K562 (cell line): ENCODE measurements around the gene ITGA2B. TPM values are rescaled to one million over a fixed set of nuclear protein-coding genes. Genes with fewer than 3 reads are reported as not detected.
A peak's percentile ranks its signal among the peaks of the same experiment; 100 is the strongest.

Experiments used
- ATAC-seq: fragments of 200-7000 bp; cut with Tn5 transposase; 3 replicates; pipeline ENCODE4 v1.9.1; 2020; ENCODE audit warnings: moderate library complexity
- BruUV-seq: library from RNA; stranded (reverse); fragments of 400-500 nt; replicated peaks from 2 replicates; lab custom pipeline; 2021; lab: Mats Ljungman, UMichigan
- CTCF ChIA-PET: fragments of 300-600 bp; formaldehyde crosslinking; extraction: SDS; loops from one replicate; lab custom pipeline; 2021; ENCODE audit warnings: low intra/inter-chr PET ratio; lab: Yijun Ruan, JAX
- POLR2A ChIA-PET: fragments of 300-600, 350-650 bp; sonication (Branson Sonifier 250); formaldehyde crosslinking; extraction: SDS; loops from one replicate; lab custom pipeline; 2021; ENCODE audit warnings: antibody characterized with exemption, inconsistent platforms; lab: Yijun Ruan, JAX
- DNase-seq, 4 experiments: peaks; one replicate each; pipeline versions ENCODE4 v3.0.0 to v3.0.0-alpha.2; 2011 to 2018; ENCODE audit warnings: low spot score in 3 of 4, mixed read lengths in 3 of 4; ENCODE audit errors: extremely low read depth in 1 of 4
- FAIRE-seq: peaks from 2 replicates; lab custom pipeline; 2011; peaks lifted over from hg19 to GRCh38; lab: Jason Lieb, UNC
- H2AFZ ChIP-seq: 2 replicates; pipeline ENCODE4 v1.6.0; 2011; ENCODE audit warnings: low read depth, low read length, control low read depth, inconsistent platforms
- H3K27ac ChIP-seq: fragments of 200-600 bp; 3 replicates; pipeline ENCODE4 v1.8.0; 2011; ENCODE audit warnings: low read depth, mild to moderate bottlenecking, control low read depth, inconsistent platforms, low read length, moderate library complexity, mixed read lengths; ENCODE audit errors: extremely low read depth
- H3K27me3 ChIP-seq, 2 experiments: fragments of 300-600 bp in 1 of 2; 2 replicates in 1 of 2; 3 replicates in 1 of 2; pipeline versions ENCODE4 v1.6.0 to v1.8.0; 2011; ENCODE audit warnings: inconsistent platforms in 2 of 2, low read length in 2 of 2, mild to moderate bottlenecking in 1 of 2, mixed read lengths in 1 of 2, moderate library complexity in 1 of 2; ENCODE audit not compliant: control insufficient read depth in 2 of 2, insufficient read depth in 2 of 2
- H3K36me3 ChIP-seq: fragments of 300-600 bp; 3 replicates; pipeline ENCODE4 v1.8.0; 2011; ENCODE audit warnings: mild to moderate bottlenecking, low read length, inconsistent platforms; ENCODE audit not compliant: control insufficient read depth, insufficient read depth
- H3K4me1 ChIP-seq, 2 experiments: fragments of 200-600 bp in 1 of 2; replicated peaks in 1 of 2; 2 replicates in 1 of 2; 3 replicates in 1 of 2; pipeline versions ENCODE4 v1.5.1 to v1.8.0; 2011; ENCODE audit warnings: inconsistent platforms in 2 of 2, low read length in 2 of 2, mild to moderate bottlenecking in 1 of 2, mixed read lengths in 1 of 2, moderate library complexity in 1 of 2; ENCODE audit not compliant: control insufficient read depth in 2 of 2, insufficient read depth in 2 of 2
- H3K4me2 ChIP-seq: 2 replicates; pipeline ENCODE4 v1.6.1; 2011; ENCODE audit warnings: low read length, control low read depth, inconsistent platforms, mixed read lengths; ENCODE audit not compliant: insufficient read depth
- H3K4me3 ChIP-seq: fragments of 200-600 bp; sonication (generic), shearing (Covaris generic); 2 replicates; pipeline ENCODE4 v1.5.1; 2016; ENCODE audit warnings: control low read depth, inconsistent platforms
- H3K79me2 ChIP-seq: fragments of 200-600 bp; 3 replicates; pipeline ENCODE4 v1.8.0; 2011; ENCODE audit warnings: low read length, inconsistent platforms; ENCODE audit not compliant: control insufficient read depth, insufficient read depth
- H3K9ac ChIP-seq, 2 experiments: 2 replicates each; pipeline versions ENCODE4 v1.6.0 to v1.6.1; 2011; ENCODE audit warnings: low read depth in 2 of 2, low read length in 2 of 2, control low read depth in 1 of 2, inconsistent platforms in 1 of 2, mild to moderate bottlenecking in 1 of 2, mixed read lengths in 1 of 2; ENCODE audit not compliant: insufficient read depth in 1 of 2
- H3K9me1 ChIP-seq: one replicate; pipeline ENCODE4 v1.6.0; 2011; ENCODE audit warnings: inconsistent platforms, mild to moderate bottlenecking, low read length, moderate library complexity; ENCODE audit not compliant: control insufficient read depth, insufficient read depth
- H3K9me3 ChIP-seq: replicated peaks from 2 replicates; pipeline ENCODE4 v1.5.1; 2011; ENCODE audit warnings: low read depth, low read length, inconsistent platforms; ENCODE audit not compliant: control insufficient read depth, insufficient read depth
- H4K20me1 ChIP-seq: replicated peaks from 2 replicates; pipeline ENCODE4 v1.6.1; 2011; ENCODE audit warnings: low read length, inconsistent platforms, mixed read lengths; ENCODE audit not compliant: control insufficient read depth, insufficient read depth
- CBFB ChIP-seq: sonication (generic); formaldehyde crosslinking; IDR thresholded peaks from 2 replicates; pipeline ENCODE4 v1.4.0; 2020; ENCODE audit warnings: mild to moderate bottlenecking, missing genetic modification reagents
- MNT ChIP-seq, 2 experiments: fragments of 450-650 bp; conservative IDR thresholded peaks; 2 replicates each; pipeline ENCODE4 v1.6.1; 2017; ENCODE audit warnings: mild to moderate bottlenecking in 2 of 2, moderate library complexity in 2 of 2
- PHTF2 ChIP-seq: fragments of 250-450 bp; sonication (Bioruptor Pico); IDR thresholded peaks from 2 replicates; pipeline ENCODE4 v1.5.0; 2021; ENCODE audit warnings: mild to moderate bottlenecking
- POLR2H ChIP-seq: IDR thresholded peaks from 2 replicates; pipeline ENCODE4 v1.6.1; 2016; ENCODE audit warnings: missing genetic modification characterization, low read depth, mild to moderate bottlenecking, control low read depth, missing compliant biosample characterization, moderate library complexity
- SIRT6 ChIP-seq: IDR thresholded peaks from one replicate; pipeline ENCODE4 v1.6.1; 2012; ENCODE audit warnings: low read depth, mild to moderate bottlenecking, control low read depth, inconsistent platforms, low read length, moderate library complexity
- TCF3 ChIP-seq: sonication (generic); formaldehyde crosslinking; IDR thresholded peaks from 2 replicates; pipeline ENCODE4 v1.4.0; 2020; ENCODE audit warnings: mild to moderate bottlenecking, missing genetic modification reagents
- TCF7 ChIP-seq: sonication (generic); IDR thresholded peaks from 2 replicates; pipeline ENCODE4 v1.6.1; 2016; ENCODE audit warnings: antibody characterized with exemption, borderline replicate concordance
- TRIM28 ChIP-seq: fragments of 450-650 bp; IDR thresholded peaks from 2 replicates; pipeline ENCODE4 v1.6.1; 2017
- ZC3H8 ChIP-seq: fragments of 450-650 bp; IDR thresholded peaks from 2 replicates; pipeline ENCODE4 v1.6.1; 2017
- ZFX ChIP-seq: sonication (generic); formaldehyde crosslinking; IDR thresholded peaks from 2 replicates; pipeline ENCODE4 v1.8.0; 2022; ENCODE audit warnings: mild to moderate bottlenecking, missing genetic modification reagents, moderate library complexity
- ZNF175 ChIP-seq: fragments of 200-800 bp; sonication (Bioruptor generic); IDR thresholded peaks from 2 replicates; pipeline ENCODE4 v1.6.1; 2016; ENCODE audit warnings: low read depth, mild to moderate bottlenecking, missing genetic modification characterization, missing compliant biosample characterization
- ZNF551 ChIP-seq: fragments of 250-450 bp; sonication (Bioruptor Pico); IDR thresholded peaks from 2 replicates; pipeline ENCODE4 v1.5.0; 2021; ENCODE audit warnings: mild to moderate bottlenecking, moderate library complexity
- ZNF696 ChIP-seq: fragments of 250-450 bp; sonication (Bioruptor Pico); conservative IDR thresholded peaks from 2 replicates; pipeline ENCODE4 v1.4.0; 2020; ENCODE audit warnings: mild to moderate bottlenecking, moderate library complexity
- WGBS: fragments of 100-300 bp; shearing (Covaris generic); methylation state at CpG from one replicate; pipeline ENCODE4 v1.1.6; 2016; ENCODE audit warnings: low coverage, mixed read lengths; ENCODE audit not compliant: insufficient coverage; ENCODE audit errors: missing lambda C conversion rate; 5-methylcytosine and 5-hydroxymethylcytosine counted together
- in situ Hi-C: fragments of 300-500 bp; cut with MboI; formaldehyde crosslinking; loops from 4 replicates; pipeline ENCODE4 v1.15.0; 2018; ENCODE audit warnings: inconsistent platforms, mixed read lengths
- intact Hi-C: fragments of 100-400 bp; cut with micrococcal nuclease; formaldehyde crosslinking; loops from 2 replicates; pipeline ENCODE4 v1.14.2; 2022
- polyA plus RNA-seq, 8 experiments: library from polyadenylated mRNA; depleted of rRNA in 4 of 8; stranded (reverse) in 5 of 8; unstranded in 3 of 8; fragments of >200 nt; fragmentation: Nextera tagmentation in 2 of 8; fragmentation: Illumina TruSeq in 1 of 8; extraction: Ambion mirVana in 2 of 8; extraction: Trizol in 1 of 8; gene quantifications; 2 replicates each; pipeline versions ENCODE4 v1.2.1 to v1.2.3, GENCODE V29; 2011 to 2014; ENCODE audit warnings: inconsistent platforms in 1 of 8, missing spikeins in 1 of 8
- total RNA-seq, 7 experiments: library from RNA; depleted of rRNA in 6 of 7; stranded (reverse); fragments of >200 nt in 6 of 7; fragmentation: Illumina TruSeq in 2 of 7; extraction: Trizol in 2 of 7; gene quantifications; 2 replicates each; pipeline versions ENCODE4 v1.2.1 to v1.2.3, GENCODE V29; 2011 to 2021; ENCODE audit warnings: low replicate concordance in 1 of 7
- TF ChIP-seq, protein P1 (sequence below): fragments of 450-650 bp; IDR thresholded peaks from 2 replicates; pipeline ENCODE4 v1.6.1; 2017; ENCODE audit warnings: antibody characterized with exemption
- TF ChIP-seq, protein P2 (sequence below): fragments of 250-450 bp; sonication (Bioruptor Pico); IDR thresholded peaks from 2 replicates; pipeline ENCODE4 v1.5.0; 2022; ENCODE audit warnings: mild to moderate bottlenecking
- TF ChIP-seq, protein P3 (sequence below): sonication (generic); formaldehyde crosslinking; IDR thresholded peaks from 2 replicates; pipeline ENCODE4 v1.9.0; 2022; ENCODE audit warnings: mild to moderate bottlenecking, missing genetic modification reagents
- TF ChIP-seq, protein P4 (sequence below): fragments of 450-650 bp; IDR thresholded peaks from 2 replicates; pipeline ENCODE4 v1.6.1; 2016

The ITGA2B gene
- total and polyA plus RNA-seq, 9 of the 15 experiments (the other 6 are each of a cell fraction or from before 2014, with no cell fraction given): 1.1 to 26.4 (median 5.6) TPM

DNA sequence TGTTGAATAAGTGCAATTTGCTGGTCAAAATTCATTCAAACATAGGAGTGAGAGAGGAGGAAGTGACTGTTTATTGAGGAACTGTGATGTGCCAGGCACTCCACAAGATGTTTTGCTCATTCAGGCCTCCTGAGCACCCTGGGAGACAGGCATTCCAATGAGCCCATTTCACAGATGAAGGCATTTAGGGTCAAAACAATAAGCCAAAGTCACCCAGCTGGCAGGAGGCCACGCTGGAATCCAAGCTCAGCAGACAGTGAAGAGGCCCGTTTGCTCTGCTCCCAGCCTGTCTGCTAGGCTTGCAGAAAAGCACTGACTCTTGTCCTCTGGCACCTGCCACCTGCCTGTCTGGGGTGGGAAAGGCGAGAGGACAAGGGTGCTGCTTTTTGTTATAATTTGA is 54.7 kb downstream of the ITGA2B start:
- Histone ChIP-seq H3K9me1 (no peaks in the 10 kb centered on the region), H3K9me3 (no peaks in the 10 kb centered on the region), H3K4me1 (peaks cover 2 to 3% of the 10 kb centered on the region in 2 experiments; a peak in 4 of 5 replicates), H3K36me3 (no peaks in the 10 kb centered on the region), H4K20me1 (no peaks in the 10 kb centered on the region), H3K9ac (no peak overlapping the region), H3K4me3 (no peak overlapping the region), H3K79me2 (no peaks in the 10 kb centered on the region), H3K4me2 (no peak overlapping the region), H2AFZ (no peak overlapping the region), H3K27me3 (no peaks in the 10 kb centered on the region), H3K27ac (no peak overlapping the region)
- CTCF ChIA-PET: interaction anchor here (0.7 kb wide), 1 partner anchor 118 kb away, joined by 3 read pairs; no protein-coding TSS in a partner anchor
- intact Hi-C loops: no loop called here
- WGBS: 0% methylated on average over 3 of the region's 3 CpGs
- FAIRE-seq (peak; percentile 57), DNase-seq (no peak), ATAC-seq (no peak)
- BruUV-seq: no TSS peak
- in situ Hi-C loops: loop anchor here (25.0 kb wide), 1 partner anchor 397 kb away; the partner anchor contains the start of gene PPY
- POLR2A ChIA-PET: no interaction called here
- TF ChIP-seq, protein P1, sequence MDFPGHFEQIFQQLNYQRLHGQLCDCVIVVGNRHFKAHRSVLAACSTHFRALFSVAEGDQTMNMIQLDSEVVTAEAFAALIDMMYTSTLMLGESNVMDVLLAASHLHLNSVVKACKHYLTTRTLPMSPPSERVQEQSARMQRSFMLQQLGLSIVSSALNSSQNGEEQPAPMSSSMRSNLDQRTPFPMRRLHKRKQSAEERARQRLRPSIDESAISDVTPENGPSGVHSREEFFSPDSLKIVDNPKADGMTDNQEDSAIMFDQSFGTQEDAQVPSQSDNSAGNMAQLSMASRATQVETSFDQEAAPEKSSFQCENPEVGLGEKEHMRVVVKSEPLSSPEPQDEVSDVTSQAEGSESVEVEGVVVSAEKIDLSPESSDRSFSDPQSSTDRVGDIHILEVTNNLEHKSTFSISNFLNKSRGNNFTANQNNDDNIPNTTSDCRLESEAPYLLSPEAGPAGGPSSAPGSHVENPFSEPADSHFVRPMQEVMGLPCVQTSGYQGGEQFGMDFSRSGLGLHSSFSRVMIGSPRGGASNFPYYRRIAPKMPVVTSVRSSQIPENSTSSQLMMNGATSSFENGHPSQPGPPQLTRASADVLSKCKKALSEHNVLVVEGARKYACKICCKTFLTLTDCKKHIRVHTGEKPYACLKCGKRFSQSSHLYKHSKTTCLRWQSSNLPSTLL: no peak
- TF ChIP-seq SIRT6 (no peak), ZC3H8 (no peak), CBFB (CRISPR knock-in tag) (no peak), ZNF175 (CRISPR knock-in tag) (no peak), PHTF2 (CRISPR knock-in tag) (no peak), TCF3 (CRISPR knock-in tag) (no peak), TCF7 (no peak), POLR2H (tag) (no peak), ZFX (CRISPR knock-in tag) (no peak), MNT (conservative IDR thresholded peaks at IDR 0.05) (no peak), TRIM28 (no peak), ZNF696 (CRISPR knock-in tag) (no peak), ZNF551 (CRISPR knock-in tag) (no peak)
- TF ChIP-seq, protein P2, sequence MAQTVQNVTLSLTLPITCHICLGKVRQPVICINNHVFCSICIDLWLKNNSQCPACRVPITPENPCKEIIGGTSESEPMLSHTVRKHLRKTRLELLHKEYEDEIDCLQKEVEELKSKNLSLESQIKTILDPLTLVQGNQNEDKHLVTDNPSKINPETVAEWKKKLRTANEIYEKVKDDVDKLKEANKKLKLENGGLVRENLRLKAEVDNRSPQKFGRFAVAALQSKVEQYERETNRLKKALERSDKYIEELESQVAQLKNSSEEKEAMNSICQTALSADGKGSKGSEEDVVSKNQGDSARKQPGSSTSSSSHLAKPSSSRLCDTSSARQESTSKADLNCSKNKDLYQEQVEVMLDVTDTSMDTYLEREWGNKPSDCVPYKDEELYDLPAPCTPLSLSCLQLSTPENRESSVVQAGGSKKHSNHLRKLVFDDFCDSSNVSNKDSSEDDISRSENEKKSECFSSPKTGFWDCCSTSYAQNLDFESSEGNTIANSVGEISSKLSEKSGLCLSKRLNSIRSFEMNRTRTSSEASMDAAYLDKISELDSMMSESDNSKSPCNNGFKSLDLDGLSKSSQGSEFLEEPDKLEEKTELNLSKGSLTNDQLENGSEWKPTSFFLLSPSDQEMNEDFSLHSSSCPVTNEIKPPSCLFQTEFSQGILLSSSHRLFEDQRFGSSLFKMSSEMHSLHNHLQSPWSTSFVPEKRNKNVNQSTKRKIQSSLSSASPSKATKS (CRISPR knock-in tag): no peak
- TF ChIP-seq, protein P3, sequence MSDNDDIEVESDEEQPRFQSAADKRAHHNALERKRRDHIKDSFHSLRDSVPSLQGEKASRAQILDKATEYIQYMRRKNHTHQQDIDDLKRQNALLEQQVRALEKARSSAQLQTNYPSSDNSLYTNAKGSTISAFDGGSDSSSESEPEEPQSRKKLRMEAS (CRISPR knock-in tag): no peak
- TF ChIP-seq, protein P4, sequence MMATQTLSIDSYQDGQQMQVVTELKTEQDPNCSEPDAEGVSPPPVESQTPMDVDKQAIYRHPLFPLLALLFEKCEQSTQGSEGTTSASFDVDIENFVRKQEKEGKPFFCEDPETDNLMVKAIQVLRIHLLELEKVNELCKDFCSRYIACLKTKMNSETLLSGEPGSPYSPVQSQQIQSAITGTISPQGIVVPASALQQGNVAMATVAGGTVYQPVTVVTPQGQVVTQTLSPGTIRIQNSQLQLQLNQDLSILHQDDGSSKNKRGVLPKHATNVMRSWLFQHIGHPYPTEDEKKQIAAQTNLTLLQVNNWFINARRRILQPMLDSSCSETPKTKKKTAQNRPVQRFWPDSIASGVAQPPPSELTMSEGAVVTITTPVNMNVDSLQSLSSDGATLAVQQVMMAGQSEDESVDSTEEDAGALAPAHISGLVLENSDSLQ: no peak
